GM23338 (cell line): ENCODE data around the gene RRBP1. TPM values are rescaled to one million over a fixed set of nuclear protein-coding genes. Genes with fewer than 3 reads are reported as not detected.

Experiments
- ATAC-seq: fragments of 200-7000 bp; cut with Tn5 transposase; 3 replicates; pipeline ENCODE4 v1.9.1; 2020
- DNase-seq: peaks from one replicate; pipeline ENCODE4 v3.0.0-alpha.2; 2015; ENCODE audit warnings: low spot score
- H2AFZ ChIP-seq: fragments of 200-600 bp; sonication (generic); 2 replicates; pipeline ENCODE4 v1.8.0; 2016; ENCODE audit warnings: antibody characterized with exemption, mild to moderate bottlenecking, moderate library complexity
- H3F3A ChIP-seq: fragments of 200-600 bp; sonication (generic); replicated peaks from 2 replicates; pipeline ENCODE4 v1.8.0; 2017; ENCODE audit warnings: antibody characterized with exemption, mixed run types, low read depth
- H3K27ac ChIP-seq: fragments of 200-600 bp; sonication (generic); 2 replicates; pipeline ENCODE4 v1.6.1; 2016; ENCODE audit warnings: low read depth
- H3K27me3 ChIP-seq: fragments of 200-600 bp; sonication (generic); 2 replicates; pipeline ENCODE4 v1.8.0; 2016; ENCODE audit warnings: mild to moderate bottlenecking, mixed run types, moderate library complexity; ENCODE audit not compliant: insufficient read depth
- H3K36me3 ChIP-seq: fragments of 200-600 bp; sonication (generic); 2 replicates; pipeline ENCODE4 v1.8.0; 2016; ENCODE audit warnings: mild to moderate bottlenecking; ENCODE audit not compliant: insufficient read depth
- H3K4me1 ChIP-seq: fragments of 200-600 bp; sonication (generic); 2 replicates; pipeline ENCODE4 v1.8.0; 2016; ENCODE audit warnings: mild to moderate bottlenecking, moderate library complexity; ENCODE audit not compliant: insufficient read depth
- H3K4me2 ChIP-seq: fragments of 200-600 bp; sonication (generic); 2 replicates; pipeline ENCODE4 v1.7.1; 2017; ENCODE audit warnings: mixed run types
- H3K4me3 ChIP-seq: fragments of 200-600 bp; sonication (generic); 2 replicates; pipeline ENCODE4 v1.6.1; 2016; ENCODE audit warnings: mixed run types
- H3K79me2 ChIP-seq: fragments of 200-600 bp; sonication (generic); replicated peaks from 2 replicates; pipeline ENCODE4 v1.8.0; 2017; ENCODE audit warnings: mild to moderate bottlenecking; ENCODE audit not compliant: insufficient read depth
- H3K9me2 ChIP-seq: fragments of 200-600 bp; sonication (generic); 2 replicates; pipeline ENCODE4 v1.8.0; 2017; ENCODE audit not compliant: insufficient read depth
- H4K20me1 ChIP-seq: fragments of 200-600 bp; sonication (generic); replicated peaks from 2 replicates; pipeline ENCODE4 v1.8.0; 2017; ENCODE audit warnings: mild to moderate bottlenecking; ENCODE audit not compliant: insufficient read depth
- H3K27ac Mint-ChIP-seq: 2 replicates; pipeline ENCODE4 v1.8.0; 2020; ENCODE audit warnings: inconsistent platforms, mild to moderate bottlenecking, moderate library complexity, mixed read lengths
- H3K27me3 Mint-ChIP-seq: 3 replicates; pipeline ENCODE4 v1.8.0; 2022; ENCODE audit warnings: low read depth, mild to moderate bottlenecking, moderate library complexity, mixed read lengths, inconsistent platforms; ENCODE audit not compliant: insufficient read depth, poor library complexity
- H3K36me3 Mint-ChIP-seq: 3 replicates; pipeline ENCODE4 v1.8.0; 2021; ENCODE audit warnings: low read depth, mild to moderate bottlenecking, inconsistent platforms, moderate library complexity, mixed read lengths
- H3K4me1 Mint-ChIP-seq: 3 replicates; pipeline ENCODE4 v1.8.0; 2020; ENCODE audit warnings: mild to moderate bottlenecking, inconsistent platforms, mixed read lengths
- H3K4me3 Mint-ChIP-seq: 3 replicates; pipeline ENCODE4 v1.8.0; 2021; ENCODE audit warnings: moderate library complexity, mild to moderate bottlenecking, inconsistent platforms, mixed read lengths
- H3K9me3 Mint-ChIP-seq: 3 replicates; pipeline ENCODE4 v1.8.0; 2020; ENCODE audit warnings: moderate library complexity, mild to moderate bottlenecking, inconsistent platforms, mixed read lengths
- CREB1 ChIP-seq: fragments of 250-450 bp; sonication (Bioruptor Pico); IDR thresholded peaks from 2 replicates; pipeline ENCODE4 v1.5.0; 2020; ENCODE audit warnings: low read depth, mild to moderate bottlenecking, moderate library complexity
- EZH2 ChIP-seq: fragments of 200-600 bp; sonication (generic); IDR thresholded peaks from one replicate; pipeline ENCODE4 v1.8.0; 2017; ENCODE audit warnings: antibody characterized with exemption, mild to moderate bottlenecking, low read depth; ENCODE audit not compliant: unreplicated experiment
- EZH2phosphoT487 ChIP-seq: fragments of 200-600 bp; sonication (generic); IDR thresholded peaks from one replicate; pipeline ENCODE4 v1.8.1; 2018; ENCODE audit warnings: antibody characterized with exemption; ENCODE audit not compliant: unreplicated experiment
- JUNB ChIP-seq: IDR thresholded peaks from one replicate; pipeline ENCODE4 v1.6.1; 2016; ENCODE audit warnings: antibody characterized with exemption; ENCODE audit not compliant: unreplicated experiment
- NANOG ChIP-seq: IDR thresholded peaks from 2 replicates; pipeline ENCODE4 v1.6.1; 2016; ENCODE audit warnings: antibody characterized with exemption, borderline replicate concordance
- POLR2AphosphoS5 ChIP-seq: IDR thresholded peaks from 2 replicates; pipeline ENCODE4 v1.6.1; 2016; ENCODE audit warnings: antibody characterized with exemption, low read depth
- REST ChIP-seq: IDR thresholded peaks from one replicate; pipeline ENCODE4 v1.6.1; 2018; ENCODE audit warnings: antibody characterized with exemption; ENCODE audit not compliant: unreplicated experiment
- STAT1 ChIP-seq: IDR thresholded peaks from one replicate; pipeline ENCODE4 v1.6.1; 2016; ENCODE audit warnings: antibody characterized with exemption; ENCODE audit not compliant: unreplicated experiment
- ZNF114 ChIP-seq: fragments of 250-450 bp; sonication (Bioruptor Pico); IDR thresholded peaks from 2 replicates; pipeline ENCODE4 v1.5.0; 2020; ENCODE audit warnings: mild to moderate bottlenecking, moderate library complexity
- ZNF331 ChIP-seq: fragments of 250-450 bp; sonication (Bioruptor Pico); IDR thresholded peaks from 2 replicates; pipeline ENCODE4 v1.5.0; 2020; ENCODE audit warnings: low read depth, mild to moderate bottlenecking, moderate library complexity
- ZNF462 ChIP-seq: fragments of 250-450 bp; sonication (Bioruptor Pico); IDR thresholded peaks from 2 replicates; pipeline ENCODE4 v1.5.0; 2020; ENCODE audit warnings: mild to moderate bottlenecking, moderate library complexity
- polyA plus RNA-seq: library from polyadenylated mRNA; unstranded; fragments of >200 nt; fragmentation: Nextera tagmentation; extraction: Ambion mirVana; gene quantifications from 2 replicates; pipeline ENCODE4 v1.2.1, GENCODE V29; 2016
- total RNA-seq: library from RNA; depleted of rRNA; stranded (reverse); fragments of >200 nt; shearing (Covaris generic); gene quantifications from 2 replicates; pipeline ENCODE4 v1.2.3, GENCODE V29; 2014
- TF ChIP-seq, protein P1 (sequence below), 2 experiments: fragments of 200-600 bp in 1 of 2; sonication (generic) in 1 of 2; conservative IDR thresholded peaks; 2 replicates each; pipeline versions ENCODE4 v1.5.1 to v1.6.1; 2016 to 2017; ENCODE audit warnings: antibody characterized with exemption in 2 of 2, low read depth in 2 of 2, mild to moderate bottlenecking in 2 of 2, moderate library complexity in 1 of 2
- TF ChIP-seq, protein P2 (sequence below): IDR thresholded peaks from 2 replicates; pipeline ENCODE4 v1.6.1; 2016; ENCODE audit warnings: antibody characterized with exemption

Gene RRBP1
- total and polyA plus RNA-seq, 2 experiments from 2014 or later, result 105 to 113 TPM

GRCh38 chr20:17699931-17700351 lies 17.9 kb upstream of the RRBP1 start, which contains the start of gene BANF2:
BANF2 (plus strand) TSS chr20:17699966; CDS start chr20:17725026, 25,060 bp downstream.
- Histone ChIP-seq H3K79me2 (no peaks in the 10 kb centered on the region), H2AFZ (0 out of 2 replicates have a peak within 1 kb of the TSS, but pooled peaks have one; percentile 14), H3K4me1 (no peaks in the 10 kb centered on the region), H3K4me2 (no peak within 1 kb of the TSS), H3K4me3 (no peak within 1 kb of the TSS), H3K27ac (no peak within 1 kb of the TSS), H3K9me2 (no peaks in the 10 kb centered on the region; the same call in 1 of the 2 replicates), H3K36me3 (no peaks in the 10 kb centered on the region), H3F3A (no peaks in the 10 kb centered on the region), H3K27me3 (no peaks in the 10 kb centered on the region), H4K20me1 (no peaks in the 10 kb centered on the region)
- no peak for ATAC-seq
- TF ChIP-seq EZH2 (no peak), STAT1 (no peak), ZNF114 (CRISPR knock-in tag) (no peak), EZH2phosphoT487 (no peak), NANOG (no peak), CREB1 (CRISPR knock-in tag) (no peak), JUNB (no peak), ZNF331 (CRISPR knock-in tag) (no peak), POLR2AphosphoS5 (no peak), REST (no peak), ZNF462 (no peak)
- TF ChIP-seq, protein P1, sequence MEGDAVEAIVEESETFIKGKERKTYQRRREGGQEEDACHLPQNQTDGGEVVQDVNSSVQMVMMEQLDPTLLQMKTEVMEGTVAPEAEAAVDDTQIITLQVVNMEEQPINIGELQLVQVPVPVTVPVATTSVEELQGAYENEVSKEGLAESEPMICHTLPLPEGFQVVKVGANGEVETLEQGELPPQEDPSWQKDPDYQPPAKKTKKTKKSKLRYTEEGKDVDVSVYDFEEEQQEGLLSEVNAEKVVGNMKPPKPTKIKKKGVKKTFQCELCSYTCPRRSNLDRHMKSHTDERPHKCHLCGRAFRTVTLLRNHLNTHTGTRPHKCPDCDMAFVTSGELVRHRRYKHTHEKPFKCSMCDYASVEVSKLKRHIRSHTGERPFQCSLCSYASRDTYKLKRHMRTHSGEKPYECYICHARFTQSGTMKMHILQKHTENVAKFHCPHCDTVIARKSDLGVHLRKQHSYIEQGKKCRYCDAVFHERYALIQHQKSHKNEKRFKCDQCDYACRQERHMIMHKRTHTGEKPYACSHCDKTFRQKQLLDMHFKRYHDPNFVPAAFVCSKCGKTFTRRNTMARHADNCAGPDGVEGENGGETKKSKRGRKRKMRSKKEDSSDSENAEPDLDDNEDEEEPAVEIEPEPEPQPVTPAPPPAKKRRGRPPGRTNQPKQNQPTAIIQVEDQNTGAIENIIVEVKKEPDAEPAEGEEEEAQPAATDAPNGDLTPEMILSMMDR (conservative IDR thresholded peaks at IDR 0.05; ENCODE audit: low read depth in 2 of 2), result no peak
- TF ChIP-seq, protein P2, sequence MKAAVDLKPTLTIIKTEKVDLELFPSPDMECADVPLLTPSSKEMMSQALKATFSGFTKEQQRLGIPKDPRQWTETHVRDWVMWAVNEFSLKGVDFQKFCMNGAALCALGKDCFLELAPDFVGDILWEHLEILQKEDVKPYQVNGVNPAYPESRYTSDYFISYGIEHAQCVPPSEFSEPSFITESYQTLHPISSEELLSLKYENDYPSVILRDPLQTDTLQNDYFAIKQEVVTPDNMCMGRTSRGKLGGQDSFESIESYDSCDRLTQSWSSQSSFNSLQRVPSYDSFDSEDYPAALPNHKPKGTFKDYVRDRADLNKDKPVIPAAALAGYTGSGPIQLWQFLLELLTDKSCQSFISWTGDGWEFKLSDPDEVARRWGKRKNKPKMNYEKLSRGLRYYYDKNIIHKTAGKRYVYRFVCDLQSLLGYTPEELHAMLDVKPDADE, result no peak
- Mint-ChIP-seq H3K4me3 (no peak within 1 kb of the TSS), H3K4me1 (no peaks in the 10 kb centered on the region), H3K36me3 (no peaks in the 10 kb centered on the region), H3K27ac (no peak within 1 kb of the TSS), H3K27me3 (no peaks in the 10 kb centered on the region), H3K9me3 (no peaks in the 10 kb centered on the region)
- DNase-seq, result no peak
